HG02840 (cell line): ENCODE measurements around the gene MEX3D.

ENCODE experiments used
- ATAC-seq: cut with Tn5 transposase; IDR thresholded peaks from one replicate; pipeline ENCODE4 v1.9.1; 2021; ENCODE audit warnings: mild to moderate bottlenecking, moderate library complexity, moderate number of reproducible peaks; ENCODE audit not compliant: unreplicated experiment, low FRiP score

MEX3D gene

GRCh38 chr19:1568320-1569019, at the start of gene MEX3D:
Gene MEX3D, minus strand, starts transcription at chr19:1568325. Its CDS starts 267 bp downstream, at chr19:1568058.
- ATAC-seq, result no peak

GRCh38 chr19:1616875-1617274, 48.8 kb upstream of the MEX3D start:
- no peak for ATAC-seq

GRCh38 chr19:1616396-1616795, 48.3 kb upstream of the MEX3D start:
- no peak for ATAC-seq

- ATAC-seq, result no peak
Measured at GRCh38 chr19:1615156-1615765, 47.1 kb upstream of the MEX3D start.

- no peak for ATAC-seq
Measured at GRCh38 chr19:1613808-1614570, 45.9 kb upstream of the MEX3D start.

GRCh38 chr19:1613146-1613545, 45.0 kb upstream of the MEX3D start:
- ATAC-seq, result no peak

- ATAC-seq, result no peak
Measured at GRCh38 chr19:1612114-1613086, 44.3 kb upstream of the MEX3D start.

- no peak for ATAC-seq
Measured at GRCh38 chr19:1611353-1611752, 43.2 kb upstream of the MEX3D start.

- no peak for ATAC-seq
Measured at GRCh38 chr19:1610579-1610978, 42.5 kb upstream of the MEX3D start.

GRCh38 chr19:1609680-1610474, 41.8 kb upstream of the MEX3D start:
- ATAC-seq, result no peak

GRCh38 chr19:1609103-1609396, 40.9 kb upstream of the MEX3D start:
- no peak for ATAC-seq

GRCh38 chr19:1608359-1609102, 40.4 kb upstream of the MEX3D start:
- no peak for ATAC-seq

GRCh38 chr19:1606138-1606651, 38.1 kb upstream of the MEX3D start:
- ATAC-seq, result no peak

GRCh38 chr19:1605236-1606137, 37.4 kb upstream of the MEX3D start, which contains the start of gene UQCR11:
Gene UQCR11, minus strand, starts transcription at chr19:1605462. Its CDS starts 53 bp downstream, at chr19:1605409.
- ATAC-seq, result peak; percentile 82

- no peak for ATAC-seq
Measured at GRCh38 chr19:1602091-1602707, 34.1 kb upstream of the MEX3D start.

- ATAC-seq, result no peak
Measured at GRCh38 chr19:1601613-1602064, 33.5 kb upstream of the MEX3D start.

GRCh38 chr19:1599460-1599846, 31.3 kb upstream of the MEX3D start:
- ATAC-seq, result no peak
